NCI-H187 treated with DMSO at 0.1 percent for 48 hours (cell line): ENCODE measurements around the gene FAM241B.

Source experiments
- DNase-seq: peaks from one replicate; lab custom pipeline; 2025; lab: John Stamatoyannopoulos, UW

Gene FAM241B, protein sequence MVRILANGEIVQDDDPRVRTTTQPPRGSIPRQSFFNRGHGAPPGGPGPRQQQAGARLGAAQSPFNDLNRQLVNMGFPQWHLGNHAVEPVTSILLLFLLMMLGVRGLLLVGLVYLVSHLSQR

GRCh38 chr10:69629897-69630650, at the start of gene FAM241B:
Gene FAM241B (plus strand): TSS chr10:69630247. CDS start chr10:69631744, 1,497 bp downstream.
- no peak for DNase-seq

DNA sequence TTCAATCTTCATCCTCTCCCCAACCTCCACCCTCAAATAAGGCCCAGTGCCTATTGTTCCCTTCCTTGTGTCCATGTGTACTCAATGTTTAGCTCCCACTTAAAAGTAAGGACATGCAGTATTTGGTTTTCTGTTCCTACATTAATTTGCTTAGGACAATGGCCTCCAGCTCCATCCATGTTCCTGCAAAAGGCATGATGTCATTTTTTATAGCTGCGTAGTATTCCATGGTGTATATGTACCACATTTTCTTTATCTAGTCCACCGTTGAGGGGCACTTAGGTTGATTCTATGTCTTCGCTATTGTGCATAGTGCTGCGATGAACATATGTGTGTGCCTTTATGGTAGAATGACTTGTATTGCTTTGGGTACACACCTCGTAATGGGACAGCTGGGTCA, 49.6 kb upstream of the FAM241B start:
- no peak for DNase-seq

DNA sequence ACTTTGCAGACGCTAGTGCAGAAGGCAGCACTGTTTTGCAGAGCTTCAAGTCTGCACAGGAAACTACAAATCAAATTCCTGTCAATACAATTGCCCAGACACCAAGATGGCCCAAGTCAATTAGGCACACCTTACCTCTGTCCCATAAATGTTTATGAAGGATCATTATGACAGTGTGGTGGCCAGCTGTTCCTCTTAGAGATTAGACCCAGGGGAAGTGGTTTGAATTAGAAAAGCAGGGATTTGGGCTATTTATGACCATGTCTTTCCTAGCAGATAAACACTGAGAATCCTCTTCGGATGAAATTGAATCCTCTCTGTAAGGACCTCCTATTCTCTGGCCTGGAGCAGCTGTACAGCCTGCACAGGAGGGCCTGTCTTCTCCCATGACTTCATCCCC, 46.9 kb upstream of the FAM241B start:
- DNase-seq: no peak

DNA sequence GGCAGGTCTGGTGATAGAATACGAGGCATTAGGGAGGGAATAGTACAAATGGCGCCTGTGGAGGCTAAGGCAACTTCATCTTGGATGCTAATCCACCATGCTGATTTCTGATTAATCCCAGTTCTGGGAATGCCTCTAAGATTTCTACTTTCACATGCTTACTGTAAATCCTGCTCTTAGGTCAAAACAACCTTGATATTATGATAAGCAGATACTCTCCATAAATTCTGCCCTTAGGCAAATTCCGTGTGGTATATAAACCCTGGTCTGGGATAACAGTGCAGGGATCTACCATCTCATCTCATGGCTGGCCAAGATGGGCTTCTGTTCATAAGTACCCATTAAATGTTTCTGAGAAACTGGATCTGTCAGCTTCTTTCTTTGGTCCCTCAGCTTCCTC, 45.4 kb upstream of the FAM241B start:
- DNase-seq: no peak

- no peak for DNase-seq
Measured at GRCh38 chr10:69588358-69588757, 41.7 kb upstream of the FAM241B start.

- no peak for DNase-seq
Measured at GRCh38 chr10:69600761-69601330, 29.2 kb upstream of the FAM241B start.

- no peak for DNase-seq
Measured at GRCh38 chr10:69609077-69609476, 21.0 kb upstream of the FAM241B start.

- DNase-seq: no peak
Measured at GRCh38 chr10:69612760-69613159, 17.3 kb upstream of the FAM241B start.

DNA sequence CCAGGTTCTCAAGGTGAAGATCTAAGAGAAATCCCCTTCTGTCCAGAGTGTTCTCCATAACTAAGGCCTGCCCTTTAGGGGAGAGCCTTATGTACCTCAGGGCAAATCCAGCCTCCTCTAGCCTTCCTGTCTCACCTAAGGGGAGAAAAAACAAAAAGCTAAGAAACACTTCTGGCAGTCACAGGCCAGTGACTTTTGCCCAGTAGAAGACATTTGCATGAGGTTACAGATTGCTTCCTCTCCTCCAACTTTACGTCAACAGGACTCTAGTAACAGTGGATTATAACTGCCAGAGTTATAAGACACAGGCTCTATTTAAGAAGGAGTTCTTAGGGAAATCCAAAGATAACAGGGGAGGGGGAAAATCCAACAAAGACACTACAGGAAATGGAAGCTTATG, 15.9 kb upstream of the FAM241B start:
- no peak for DNase-seq

- no peak for DNase-seq
Measured at GRCh38 chr10:69616358-69616757, 13.7 kb upstream of the FAM241B start.

- DNase-seq: no peak
Measured at GRCh38 chr10:69618746-69619145, 11.3 kb upstream of the FAM241B start.

- no peak for DNase-seq
Measured at GRCh38 chr10:69619626-69620025, 10.4 kb upstream of the FAM241B start.

DNA sequence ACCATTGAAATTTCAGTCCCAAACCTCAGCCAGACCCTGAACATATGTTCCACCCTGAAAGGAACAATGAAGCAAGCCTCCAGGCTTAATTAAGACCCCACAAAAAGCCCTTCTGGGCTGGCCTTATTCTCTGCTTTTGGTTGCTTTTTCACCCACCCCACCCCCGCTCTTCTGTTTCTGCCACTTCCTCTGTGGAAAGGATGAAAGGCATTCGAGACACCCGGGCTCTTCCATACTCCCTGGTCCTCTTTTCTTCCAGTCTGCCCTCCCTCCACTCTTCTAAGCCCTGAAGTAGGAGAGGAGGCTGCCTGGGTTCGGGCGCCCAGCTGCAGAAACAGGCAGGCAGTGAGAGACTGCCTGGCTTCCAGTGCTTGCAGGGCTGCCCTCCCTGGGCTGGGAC, 9.4 kb upstream of the FAM241B start:
- no peak for DNase-seq

- no peak for DNase-seq
Measured at GRCh38 chr10:69624245-69624786, 5.7 kb upstream of the FAM241B start.

DNA sequence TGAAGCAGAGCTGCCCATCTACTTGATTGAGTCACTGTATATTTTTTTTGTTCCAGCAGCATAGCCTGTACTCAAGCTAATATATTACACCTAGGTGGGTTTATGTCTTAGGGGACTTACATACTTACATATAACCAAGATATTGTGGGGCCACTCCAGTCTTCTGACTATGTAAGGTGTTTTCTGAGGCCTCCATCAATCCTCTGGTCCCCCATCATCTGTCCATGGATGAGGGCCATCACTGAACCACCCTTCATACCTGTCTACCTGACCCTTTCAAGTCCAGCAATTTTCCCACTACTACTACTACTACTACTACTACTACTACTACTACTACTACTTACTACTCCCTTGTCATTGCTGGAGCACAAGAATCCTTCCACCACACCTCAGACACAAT, 3.2 kb upstream of the FAM241B start:
- DNase-seq: no peak

DNA sequence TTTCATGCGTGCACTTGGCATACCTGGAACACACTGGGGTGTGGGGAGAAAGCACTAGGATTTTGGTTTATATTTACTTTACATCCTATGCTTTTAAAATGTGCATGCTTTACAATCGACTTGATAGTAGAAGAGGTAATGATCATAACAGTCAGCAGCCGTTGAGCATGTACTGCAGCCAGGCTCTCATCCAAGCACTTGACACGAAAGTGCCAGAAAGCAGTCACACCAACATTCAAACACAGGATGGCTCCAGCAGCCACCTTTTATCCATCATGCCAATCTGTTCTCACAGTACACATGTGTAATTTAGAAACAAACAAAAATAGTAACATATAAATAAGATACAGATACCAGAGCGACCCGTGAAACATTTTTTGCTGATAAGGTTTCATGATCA, 1.2 kb upstream of the FAM241B start:
- no peak for DNase-seq

- DNase-seq: no peak
Measured at GRCh38 chr10:69629519-69629896, 539 bp upstream of the FAM241B start.

GRCh38 chr10:69630651-69631400, 779 bp downstream of the FAM241B start:
- DNase-seq: no peak

GRCh38 chr10:69631566-69631965, 1.5 kb downstream of the FAM241B start:
- DNase-seq: no peak

- DNase-seq: no peak
Measured at GRCh38 chr10:69632516-69633199, 2.6 kb downstream of the FAM241B start.

GRCh38 chr10:69633673-69634635, 3.9 kb downstream of the FAM241B start:
- DNase-seq: no peak
